ENCODE results near the gene PRRC1. TPM values are rescaled to one million over a fixed set of nuclear protein-coding genes. Genes with fewer than 3 reads are reported as not detected.

The PRRC1 gene
- total and polyA plus RNA-seq, 2 donors from 2014 or later: 19.8 to 55.8 TPM

GRCh38 chr5:127486471-127486870 lies 31.0 kb upstream of the PRRC1 start:
- no peak overlapping the region for H3K4me3 ChIP-seq (ENCODE audit: low read length in 3 of 3)
- DNase-seq (no peak), FAIRE-seq (no peak)
- no peaks in the 10 kb centered on the region for H3K9me3 ChIP-seq (ENCODE audit: control insufficient read depth in 2 of 3, insufficient read depth in 1 of 3, low read length in 3 of 3)
- no peak overlapping the region for H3K27ac ChIP-seq (ENCODE audit: low read depth in 2 of 2, low read length in 2 of 2)
- no peaks in the 10 kb centered on the region for H3K36me3 ChIP-seq (ENCODE audit: control insufficient read depth in 2 of 3, insufficient read depth in 3 of 3, low read length in 3 of 3)
- H3K27me3 ChIP-seq (ENCODE audit: control insufficient read depth, insufficient read depth, low read length): no peaks in the 10 kb centered on the region
- no peak for TF ChIP-seq CTCF (IDR thresholded peaks at IDR 0.05; ENCODE audit: borderline replicate concordance, extremely low read depth, insufficient read depth)
- no peaks in the 10 kb centered on the region for H3K4me1 ChIP-seq (ENCODE audit: control insufficient read depth in 2 of 3, insufficient read depth in 2 of 3, low read depth in 1 of 3, low read length in 3 of 3)
- no peak overlapping the region for H3K9ac ChIP-seq (ENCODE audit: low read length in 3 of 3)
- intact Hi-C loops (cut with DNase I): no loop called here

GRCh38 chr5:127492854-127493738 lies 24.3 kb upstream of the PRRC1 start:
- H3K4me1 ChIP-seq (ENCODE audit: control insufficient read depth in 2 of 3, insufficient read depth in 2 of 3, low read depth in 1 of 3, low read length in 3 of 3): no peaks in the 10 kb centered on the region
- peak in 3 of 5 donors; percentile 14 to 78 (median 76) for DNase-seq
- intact Hi-C loops (cut with DNase I): no loop called here
- H3K27ac ChIP-seq (ENCODE audit: low read depth in 2 of 2, low read length in 2 of 2): no peak overlapping the region
- FAIRE-seq: peak; percentile 47
- peak; percentile 36 for TF ChIP-seq CTCF (IDR thresholded peaks at IDR 0.05; ENCODE audit: borderline replicate concordance, extremely low read depth, insufficient read depth)
- no peak overlapping the region for H3K9ac ChIP-seq (ENCODE audit: low read length in 3 of 3)
- H3K9me3 ChIP-seq (ENCODE audit: control insufficient read depth in 2 of 3, insufficient read depth in 1 of 3, low read length in 3 of 3): no peaks in the 10 kb centered on the region
- no peak overlapping the region for H3K4me3 ChIP-seq (ENCODE audit: low read length in 3 of 3)
- no peaks in the 10 kb centered on the region for H3K36me3 ChIP-seq (ENCODE audit: control insufficient read depth in 2 of 3, insufficient read depth in 3 of 3, low read length in 3 of 3)
- no peaks in the 10 kb centered on the region for H3K27me3 ChIP-seq (ENCODE audit: control insufficient read depth, insufficient read depth, low read length)

- Histone ChIP-seq H3K4me3 (ENCODE audit: low read length in 3 of 3) (no peak overlapping the region), H3K4me1 (ENCODE audit: control insufficient read depth in 2 of 3, insufficient read depth in 2 of 3, low read depth in 1 of 3, low read length in 3 of 3) (no peaks in the 10 kb centered on the region), H3K27me3 (ENCODE audit: control insufficient read depth, insufficient read depth, low read length) (no peaks in the 10 kb centered on the region), H3K9ac (ENCODE audit: low read length in 3 of 3) (no peak overlapping the region), H3K36me3 (ENCODE audit: control insufficient read depth in 2 of 3, insufficient read depth in 3 of 3, low read length in 3 of 3) (no peaks in the 10 kb centered on the region), H3K27ac (ENCODE audit: low read depth in 2 of 2, low read length in 2 of 2) (no peak overlapping the region), H3K9me3 (ENCODE audit: control insufficient read depth in 2 of 3, insufficient read depth in 1 of 3, low read length in 3 of 3) (no peaks in the 10 kb centered on the region)
- FAIRE-seq (no peak), DNase-seq (no peak)
- intact Hi-C loops (cut with DNase I): no loop called here
- no peak for TF ChIP-seq CTCF (IDR thresholded peaks at IDR 0.05; ENCODE audit: borderline replicate concordance, extremely low read depth, insufficient read depth)
These were observed 18.9 kb upstream of the PRRC1 start for GRCh38 chr5:127498548-127498947.
